ENCODE measurements around the gene DEXI.
"Not testable (repeated sequence)": the region's sequence is repeated elsewhere in the genome, so short reads cannot be mapped to it uniquely, and the experiment has no call there.

DEXI gene

GRCh38 chr16:10968498-10968897 lies 26.2 kb upstream of the DEXI start:
- DNase-seq (ENCODE audit: low spot score): no peak

DNA sequence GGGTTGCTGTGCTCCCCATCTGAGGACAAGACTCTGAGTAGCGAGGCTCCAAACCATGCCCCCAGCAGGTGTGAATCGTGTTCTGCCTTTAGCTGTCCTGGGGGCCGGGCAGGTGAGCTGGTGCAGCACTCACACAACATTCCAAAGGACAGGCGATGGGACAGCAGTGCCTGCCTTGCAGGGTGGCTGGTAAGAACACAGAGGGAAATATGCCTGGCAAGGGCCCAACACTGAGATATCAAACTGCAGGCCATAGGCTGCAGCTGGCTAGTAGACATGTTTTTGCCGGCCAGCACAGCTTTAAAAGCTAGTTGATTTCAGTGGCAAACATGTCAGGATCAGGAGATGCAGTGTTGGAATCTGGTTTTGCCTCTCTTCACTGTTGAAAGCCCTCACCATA lies 25.7 kb upstream of the DEXI start:
- no peak for DNase-seq (ENCODE audit: low spot score)

GRCh38 chr16:10966559-10966958 lies 24.3 kb upstream of the DEXI start:
- DNase-seq (ENCODE audit: low spot score): not testable (repeated sequence)

DNA sequence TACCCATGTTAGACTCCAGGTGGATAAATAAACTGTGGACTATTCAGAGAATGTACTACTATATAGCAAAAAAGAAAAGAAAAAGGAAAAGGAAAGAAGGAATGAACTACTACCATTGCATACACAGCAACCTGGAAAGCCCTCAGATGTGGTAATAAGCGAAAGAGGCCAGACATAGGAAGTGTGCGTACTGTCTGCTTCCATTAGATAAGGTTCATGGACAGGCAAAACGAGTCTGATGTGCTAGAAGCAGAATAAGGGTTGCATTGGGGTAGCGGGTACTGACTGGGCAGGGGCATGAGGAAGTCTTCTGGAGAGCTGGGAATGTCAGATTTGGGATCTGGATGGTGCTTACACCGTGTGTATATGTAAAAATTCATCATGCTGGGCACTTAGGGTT lies 23.9 kb upstream of the DEXI start:
- DNase-seq (ENCODE audit: low spot score): no peak

- DNase-seq (ENCODE audit: low spot score): no peak
These were observed 23.3 kb upstream of the DEXI start for GRCh38 chr16:10965440-10966061.

DNA sequence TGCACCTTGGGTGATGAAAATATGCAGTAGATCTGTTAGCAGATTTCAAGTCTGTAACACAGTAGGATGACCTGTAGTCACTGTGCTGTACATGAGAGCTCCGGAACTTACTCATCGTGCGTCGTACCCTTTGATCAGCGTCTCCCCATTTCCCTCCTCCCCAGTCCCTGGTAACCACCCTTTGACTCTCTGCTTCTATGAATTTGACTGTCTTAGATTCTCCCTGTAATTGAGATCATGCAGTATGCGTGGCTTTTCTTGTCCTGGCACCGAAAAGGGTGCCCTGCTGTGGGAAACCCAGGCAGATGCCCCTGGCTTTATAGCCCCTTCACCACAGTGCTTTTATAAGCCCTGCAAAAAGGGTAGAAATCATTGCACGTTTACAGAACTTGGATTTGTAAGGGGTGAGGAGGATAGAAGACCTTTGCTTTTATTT lies 22.6 kb upstream of the DEXI start:
- DNase-seq (ENCODE audit: low spot score): no peak

DNA sequence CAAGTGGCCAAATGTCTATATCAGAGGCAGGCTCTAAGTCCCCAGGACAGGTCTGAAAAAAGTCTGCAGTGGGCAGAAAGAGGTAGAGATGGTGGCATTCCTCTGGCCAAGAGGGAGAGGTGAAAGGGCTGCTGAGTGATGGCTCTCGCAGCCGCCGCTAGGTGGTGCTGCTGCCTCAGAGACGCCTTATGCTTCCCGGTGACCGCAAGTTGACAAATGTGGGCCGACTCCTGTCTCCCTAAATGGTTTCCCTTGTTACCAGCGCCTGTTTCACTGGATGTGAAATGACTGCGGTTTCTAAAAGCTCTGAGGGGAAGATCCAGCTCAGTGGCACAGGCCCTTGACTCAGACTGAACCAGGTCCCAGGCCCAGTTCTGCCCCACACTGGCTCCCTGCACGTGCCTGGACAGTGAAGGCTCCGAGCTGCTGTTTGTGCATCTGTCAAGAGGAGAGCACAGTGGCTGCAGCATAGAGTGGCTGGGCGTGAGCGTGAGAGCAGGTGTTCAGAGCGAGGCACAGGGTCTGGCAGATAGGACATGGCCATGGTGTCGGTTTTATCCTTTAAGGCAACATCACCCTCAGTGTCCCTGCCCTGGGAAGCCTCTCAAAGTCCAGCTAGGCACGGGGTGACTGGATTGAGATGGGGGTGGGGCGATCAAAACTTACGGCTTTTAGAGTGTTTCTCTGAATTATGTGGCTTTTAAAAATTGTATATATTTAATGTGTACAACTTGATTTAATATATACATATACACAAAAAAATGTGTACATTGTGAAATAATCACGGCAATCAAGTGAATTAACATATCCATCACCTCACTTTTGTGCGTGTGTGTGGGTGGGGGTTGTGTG lies 22.0 kb upstream of the DEXI start:
- peak; percentile 63 for DNase-seq (ENCODE audit: low spot score)

DNA sequence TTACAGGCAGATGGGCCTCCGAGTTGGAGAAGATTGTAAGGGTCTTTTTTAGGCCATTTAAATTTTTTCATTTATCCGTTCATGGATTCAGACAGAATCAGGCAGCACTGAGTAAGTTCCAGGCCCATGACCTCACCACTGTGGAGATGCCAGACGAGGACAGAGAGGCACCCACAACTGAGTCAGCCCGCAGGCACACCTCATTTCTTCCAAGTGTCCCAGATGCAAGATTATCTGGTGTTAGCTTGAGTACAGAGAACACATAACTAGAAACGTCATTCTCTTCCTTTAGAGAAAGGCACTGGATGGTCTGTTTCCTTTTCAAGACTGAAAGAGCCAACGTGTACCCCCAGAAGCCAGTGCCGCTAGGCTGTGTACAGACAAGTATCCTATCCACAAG lies 19.0 kb upstream of the DEXI start:
- no peak for DNase-seq (ENCODE audit: low spot score)

DNA sequence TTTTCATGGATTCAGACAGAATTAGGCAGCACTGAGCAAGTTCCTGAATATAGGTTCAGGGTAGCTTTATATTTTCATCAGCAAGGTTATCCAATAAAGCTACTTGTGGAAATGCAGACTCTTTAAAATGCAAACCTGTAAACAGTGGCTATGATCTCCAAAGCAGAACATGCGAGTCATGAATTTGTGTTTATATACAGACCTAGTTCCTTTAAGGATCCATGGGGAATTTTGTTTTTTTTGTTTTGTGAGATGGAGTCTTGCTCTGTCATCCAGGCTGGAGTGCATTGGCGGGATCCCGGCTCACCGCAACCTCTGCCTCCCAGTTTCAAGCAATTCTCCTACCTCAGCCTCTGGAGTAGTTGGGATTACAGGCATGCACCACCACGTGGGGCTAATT lies 16.9 kb upstream of the DEXI start:
- DNase-seq (ENCODE audit: low spot score): no peak

- no peak for DNase-seq (ENCODE audit: low spot score)
These were observed 15.7 kb upstream of the DEXI start for GRCh38 chr16:10957771-10958482.

GRCh38 chr16:10954903-10955302 lies 12.6 kb upstream of the DEXI start:
- DNase-seq (ENCODE audit: low spot score): no peak

DNA sequence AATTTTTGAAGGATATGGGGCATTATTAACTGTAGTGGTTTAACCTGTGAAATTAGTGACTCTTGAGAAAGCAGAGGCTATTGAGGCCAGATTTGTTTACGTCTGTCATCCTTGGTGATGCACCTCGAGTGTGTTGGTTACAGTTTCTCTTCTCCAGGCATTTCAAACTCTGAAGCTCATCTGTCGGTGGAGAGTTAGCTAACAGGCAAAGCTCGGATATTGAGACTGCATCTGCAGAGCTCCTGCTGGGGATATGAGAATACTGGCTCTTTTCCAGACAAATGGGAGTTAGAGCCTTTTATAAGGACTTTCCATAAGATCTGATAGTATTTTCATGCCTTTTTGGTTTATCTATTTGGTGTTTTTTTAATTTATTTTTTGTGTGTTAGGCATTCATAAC lies 8.8 kb upstream of the DEXI start:
- DNase-seq (ENCODE audit: low spot score): no peak

GRCh38 chr16:10950393-10950792 lies 8.1 kb upstream of the DEXI start:
- no peak for DNase-seq (ENCODE audit: low spot score)

- no peak for DNase-seq (ENCODE audit: low spot score)
These were observed 7.2 kb upstream of the DEXI start for GRCh38 chr16:10949424-10949970.

DNA sequence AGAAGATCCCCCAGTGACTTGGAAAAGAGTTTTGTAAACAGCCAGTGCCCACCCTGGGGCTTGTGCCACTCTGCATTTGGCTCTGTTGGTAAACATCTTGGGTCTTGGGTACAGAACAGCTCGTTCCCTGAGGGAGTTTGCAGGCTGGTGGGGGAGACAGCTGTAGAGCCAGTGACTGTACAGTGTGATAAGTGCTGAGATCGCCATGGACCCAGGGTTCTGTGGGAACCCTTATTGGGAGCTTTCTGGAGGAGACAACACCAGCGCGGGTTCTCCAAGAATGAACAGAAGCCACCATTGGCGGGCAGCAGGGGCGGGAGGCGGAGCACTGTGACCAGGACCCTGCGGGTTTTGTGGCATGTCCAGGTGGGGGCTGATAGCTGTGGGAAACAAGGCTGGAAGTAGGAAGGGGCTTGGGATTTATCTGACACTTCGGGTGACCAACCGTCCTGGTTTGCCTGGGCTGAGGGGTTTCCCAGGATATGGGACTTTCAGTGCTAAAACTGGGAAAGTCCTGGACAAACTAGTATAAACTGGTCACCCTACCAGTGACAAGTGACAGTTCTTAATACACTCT lies 5.0 kb upstream of the DEXI start:
- no peak for DNase-seq (ENCODE audit: low spot score)

DNA sequence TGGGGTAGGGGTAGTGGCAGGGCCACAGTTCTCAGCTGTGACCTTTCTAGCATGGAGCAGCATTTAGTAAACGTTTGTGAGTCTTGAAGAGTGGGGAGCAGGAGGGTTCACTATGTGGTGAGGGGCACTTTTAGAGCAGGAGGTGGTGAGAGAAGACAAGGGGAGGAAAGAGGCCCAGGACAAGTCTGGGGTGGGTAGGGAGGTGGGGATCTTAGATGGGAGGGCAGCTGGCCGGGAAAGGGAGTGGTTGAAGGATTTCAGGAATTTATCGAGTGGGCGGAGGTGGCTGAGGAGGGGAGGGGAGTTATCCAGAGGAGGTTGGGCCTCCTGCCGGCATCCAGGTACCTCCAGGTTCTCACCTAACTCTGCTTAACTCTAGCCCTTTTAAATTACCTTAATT lies 4.0 kb upstream of the DEXI start:
- DNase-seq (ENCODE audit: low spot score): no peak

- DNase-seq (ENCODE audit: low spot score): no peak
These were observed 3.0 kb upstream of the DEXI start for GRCh38 chr16:10945065-10945787.

DNA sequence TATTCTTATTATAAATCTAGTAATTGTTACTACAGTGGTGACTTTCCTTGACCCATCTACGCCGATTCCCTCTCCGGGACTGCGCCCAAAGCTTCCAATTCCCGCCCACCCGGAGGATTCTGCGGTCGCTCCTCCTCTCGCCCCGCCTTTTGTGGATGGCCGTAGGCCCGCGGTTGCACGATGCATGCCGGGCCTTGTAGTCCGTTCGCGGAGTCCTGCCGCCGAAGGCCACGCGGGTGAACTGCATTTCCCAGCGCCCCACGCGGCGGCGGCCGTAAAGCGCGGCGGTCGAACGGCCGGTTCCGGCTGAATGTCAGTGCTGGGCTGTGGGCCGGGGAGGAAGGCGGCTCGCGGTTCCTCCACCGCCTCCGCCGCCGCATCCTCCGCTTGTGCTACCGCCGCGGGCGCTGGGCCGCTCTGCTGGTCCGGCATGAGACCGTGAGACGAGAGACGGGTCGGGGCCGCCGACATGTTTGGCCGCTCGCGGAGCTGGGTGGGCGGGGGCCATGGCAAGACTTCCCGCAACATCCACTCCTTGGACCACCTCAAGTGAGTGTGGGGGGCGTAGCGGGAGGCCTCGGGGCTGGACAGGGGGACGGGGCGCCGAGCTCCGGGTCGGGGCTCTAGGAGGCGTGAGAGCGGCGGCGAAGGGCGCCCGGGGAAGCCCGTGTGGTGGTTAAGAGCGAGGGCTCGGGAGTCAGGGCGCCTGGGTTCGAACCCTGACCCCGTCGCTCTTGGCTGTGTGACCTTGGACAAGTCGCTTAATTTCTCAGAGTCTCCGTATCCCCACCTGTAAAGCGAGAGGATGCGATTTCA lies 2.2 kb upstream of the DEXI start, which contains the start of gene CLEC16A:
TSS of gene CLEC16A (plus strand) at position 316 of the 816 bp plus-strand sequence. CDS start at position 470, 154 bp downstream.
- DNase-seq (ENCODE audit: low spot score): peak; percentile 92

GRCh38 chr16:10943064-10943353 lies 741 bp upstream of the DEXI start:
- no peak for DNase-seq (ENCODE audit: low spot score)

- not testable (repeated sequence) for DNase-seq (ENCODE audit: low spot score)
These were observed 325 bp downstream of the DEXI start for GRCh38 chr16:10941935-10942351.
